NB4 (cell line): Measurements from ENCODE around the gene MPV17.

Experiments used
- CTCF ChIP-seq: IDR thresholded peaks from one replicate; pipeline ENCODE4 v1.5.1; 2012; ENCODE audit warnings: low read depth, low read length
- MAX ChIP-seq: IDR thresholded peaks from 2 replicates; pipeline ENCODE4 v1.6.1; 2011; ENCODE audit warnings: low read depth, low read length
- MYC ChIP-seq: IDR thresholded peaks from 2 replicates; pipeline ENCODE4 v1.6.1; 2011; ENCODE audit warnings: low read depth, low read length
- POLR2A ChIP-seq: IDR thresholded peaks from 2 replicates; pipeline ENCODE4 v1.6.1; 2011; ENCODE audit warnings: mild to moderate bottlenecking; ENCODE audit not compliant: insufficient read length; ENCODE audit errors: extremely low read depth

- TF ChIP-seq CTCF, result no peak
- TF ChIP-seq POLR2A, result peak; percentile 79
- TF ChIP-seq MYC, result peak; percentile 91
- TF ChIP-seq MAX, result peak; percentile 96
These were observed at the start of gene MPV17 for GRCh38 chr2:27322766-27323595.
